ENCODE data around the gene PEX5L.

Gene PEX5L

DNA sequence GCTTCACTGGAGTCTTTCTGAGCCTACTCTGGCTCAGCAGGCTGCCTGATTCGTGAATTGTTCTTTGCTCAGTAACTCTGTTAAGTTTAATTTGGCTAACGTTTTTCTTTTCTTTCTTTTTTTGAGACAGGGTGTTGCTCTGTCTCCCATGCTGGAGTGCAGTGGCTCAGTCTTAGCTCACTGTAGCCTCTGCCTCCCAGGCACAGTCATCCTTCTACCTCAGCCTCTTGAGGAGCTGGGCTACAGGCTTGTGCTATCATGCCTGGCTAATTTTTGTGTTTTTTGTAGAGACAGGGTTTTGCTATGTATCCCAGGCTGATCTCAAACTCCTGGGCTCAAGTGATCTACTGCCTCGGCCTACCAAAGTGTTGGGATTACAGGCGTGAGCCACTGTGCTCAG, 165.0 kb downstream of the PEX5L start:
- TF ChIP-seq POLR2AphosphoS5 (IDR thresholded peaks at IDR 0.05; ENCODE audit: low read depth, low read length) = no peak
- no peak for TF ChIP-seq FOXP2 (optimal IDR thresholded peaks at IDR 0.05; ENCODE audit: borderline replicate concordance, extremely low read depth, extremely low read length, insufficient read depth)
- TF ChIP-seq TAF1 (IDR thresholded peaks at IDR 0.05; ENCODE audit: borderline replicate concordance, insufficient read depth, low read length) = no peak
- TF ChIP-seq, protein P1, sequence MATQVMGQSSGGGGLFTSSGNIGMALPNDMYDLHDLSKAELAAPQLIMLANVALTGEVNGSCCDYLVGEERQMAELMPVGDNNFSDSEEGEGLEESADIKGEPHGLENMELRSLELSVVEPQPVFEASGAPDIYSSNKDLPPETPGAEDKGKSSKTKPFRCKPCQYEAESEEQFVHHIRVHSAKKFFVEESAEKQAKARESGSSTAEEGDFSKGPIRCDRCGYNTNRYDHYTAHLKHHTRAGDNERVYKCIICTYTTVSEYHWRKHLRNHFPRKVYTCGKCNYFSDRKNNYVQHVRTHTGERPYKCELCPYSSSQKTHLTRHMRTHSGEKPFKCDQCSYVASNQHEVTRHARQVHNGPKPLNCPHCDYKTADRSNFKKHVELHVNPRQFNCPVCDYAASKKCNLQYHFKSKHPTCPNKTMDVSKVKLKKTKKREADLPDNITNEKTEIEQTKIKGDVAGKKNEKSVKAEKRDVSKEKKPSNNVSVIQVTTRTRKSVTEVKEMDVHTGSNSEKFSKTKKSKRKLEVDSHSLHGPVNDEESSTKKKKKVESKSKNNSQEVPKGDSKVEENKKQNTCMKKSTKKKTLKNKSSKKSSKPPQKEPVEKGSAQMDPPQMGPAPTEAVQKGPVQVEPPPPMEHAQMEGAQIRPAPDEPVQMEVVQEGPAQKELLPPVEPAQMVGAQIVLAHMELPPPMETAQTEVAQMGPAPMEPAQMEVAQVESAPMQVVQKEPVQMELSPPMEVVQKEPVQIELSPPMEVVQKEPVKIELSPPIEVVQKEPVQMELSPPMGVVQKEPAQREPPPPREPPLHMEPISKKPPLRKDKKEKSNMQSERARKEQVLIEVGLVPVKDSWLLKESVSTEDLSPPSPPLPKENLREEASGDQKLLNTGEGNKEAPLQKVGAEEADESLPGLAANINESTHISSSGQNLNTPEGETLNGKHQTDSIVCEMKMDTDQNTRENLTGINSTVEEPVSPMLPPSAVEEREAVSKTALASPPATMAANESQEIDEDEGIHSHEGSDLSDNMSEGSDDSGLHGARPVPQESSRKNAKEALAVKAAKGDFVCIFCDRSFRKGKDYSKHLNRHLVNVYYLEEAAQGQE (IDR thresholded peaks at IDR 0.05; ENCODE audit: insufficient read depth in 1 of 2, low read depth in 2 of 2, low read length in 2 of 2) = no peak
- no peak for TF ChIP-seq SIN3A (IDR thresholded peaks at IDR 0.05; ENCODE audit: borderline replicate concordance, insufficient read depth, low read length)

DNA sequence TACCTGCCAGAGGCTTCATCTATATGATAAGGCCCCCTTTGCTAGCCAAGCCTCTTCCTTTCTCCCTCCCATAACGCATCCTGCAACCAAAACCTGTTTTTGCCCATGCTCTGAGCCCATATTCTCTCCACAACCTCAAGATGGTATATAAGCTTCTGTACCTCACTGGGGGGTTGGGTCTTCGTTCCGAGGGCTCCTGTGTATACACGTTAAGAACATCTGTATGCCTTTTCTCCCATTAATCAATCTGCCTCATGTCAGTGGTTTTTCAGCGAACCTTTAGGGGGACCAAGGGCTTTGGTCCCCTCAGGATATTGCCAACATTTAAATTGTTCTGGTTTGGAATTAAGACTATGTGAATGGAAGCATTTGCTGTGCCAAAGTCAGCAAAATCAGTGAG, 168.0 kb downstream of the PEX5L start:
- TF ChIP-seq FOXP2 (optimal IDR thresholded peaks at IDR 0.05; ENCODE audit: borderline replicate concordance, extremely low read depth, extremely low read length, insufficient read depth) (no peak), SIN3A (IDR thresholded peaks at IDR 0.05; ENCODE audit: borderline replicate concordance, insufficient read depth, low read length) (no peak), TAF1 (IDR thresholded peaks at IDR 0.05; ENCODE audit: borderline replicate concordance, insufficient read depth, low read length) (no peak), POLR2AphosphoS5 (IDR thresholded peaks at IDR 0.05; ENCODE audit: low read depth, low read length) (no peak)
- TF ChIP-seq, protein P1 (IDR thresholded peaks at IDR 0.05; ENCODE audit: insufficient read depth in 1 of 2, low read depth in 2 of 2, low read length in 2 of 2) = no peak

DNA sequence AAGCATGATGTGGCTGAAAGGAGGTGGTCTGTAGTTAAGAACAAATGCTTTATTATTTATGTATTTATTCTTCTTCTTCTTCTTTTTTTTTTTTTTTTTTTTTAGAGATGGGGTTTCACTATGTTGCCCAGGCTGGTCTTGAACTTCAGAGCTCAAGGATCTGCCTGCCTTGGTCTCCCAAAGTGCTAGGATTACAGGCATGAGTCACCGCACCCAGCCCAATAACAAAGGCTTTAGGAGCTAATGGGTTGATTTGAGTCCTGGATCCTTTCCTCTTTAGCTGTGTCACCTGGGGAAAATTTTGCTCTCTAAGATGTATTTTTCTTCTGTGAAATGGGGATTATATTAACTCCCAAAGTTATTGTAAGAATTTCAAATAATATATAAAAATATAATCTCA, 168.8 kb downstream of the PEX5L start:
- TF ChIP-seq TAF1 (IDR thresholded peaks at IDR 0.05; ENCODE audit: borderline replicate concordance, insufficient read depth, low read length) = no peak
- TF ChIP-seq, protein P1 (IDR thresholded peaks at IDR 0.05; ENCODE audit: insufficient read depth in 1 of 2, low read depth in 2 of 2, low read length in 2 of 2) = no peak
- TF ChIP-seq POLR2AphosphoS5 (IDR thresholded peaks at IDR 0.05; ENCODE audit: low read depth, low read length) = no peak
- no peak for TF ChIP-seq FOXP2 (optimal IDR thresholded peaks at IDR 0.05; ENCODE audit: borderline replicate concordance, extremely low read depth, extremely low read length, insufficient read depth)

DNA sequence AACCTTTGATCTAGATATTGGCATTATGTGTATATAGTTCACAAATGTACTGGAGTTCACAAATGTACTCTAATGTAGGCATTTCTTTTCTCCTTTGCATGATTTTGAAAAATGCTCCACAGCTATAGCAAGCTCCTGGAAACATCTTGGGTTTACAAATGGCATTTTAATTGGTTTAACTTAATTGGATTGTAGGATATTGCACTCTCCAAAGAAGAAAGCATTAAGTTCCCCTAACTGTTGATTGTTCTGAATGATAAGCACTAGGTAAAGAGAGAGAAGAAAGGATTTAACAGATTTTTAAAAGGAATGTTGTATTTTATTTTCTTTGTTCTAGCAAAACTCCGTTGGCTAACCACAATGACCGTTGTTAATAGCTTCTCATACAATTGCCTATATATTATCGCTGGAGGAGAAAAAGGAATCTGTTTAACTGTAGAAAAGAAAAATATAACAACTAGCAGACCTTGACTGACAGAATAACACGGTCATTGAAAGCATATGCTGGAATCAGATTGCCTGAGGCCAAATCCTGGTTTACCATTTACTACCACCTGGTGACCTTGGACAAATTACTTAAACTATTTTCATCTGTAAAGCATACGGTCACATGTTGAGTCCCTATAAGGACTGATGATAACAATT, 170.8 kb downstream of the PEX5L start:
- TF ChIP-seq FOXP2 (optimal IDR thresholded peaks at IDR 0.05; ENCODE audit: borderline replicate concordance, extremely low read depth, extremely low read length, insufficient read depth) (no peak), POLR2AphosphoS5 (IDR thresholded peaks at IDR 0.05; ENCODE audit: low read depth, low read length) (no peak), SIN3A (IDR thresholded peaks at IDR 0.05; ENCODE audit: borderline replicate concordance, insufficient read depth, low read length) (no peak), TAF1 (IDR thresholded peaks at IDR 0.05; ENCODE audit: borderline replicate concordance, insufficient read depth, low read length) (no peak)
- TF ChIP-seq, protein P1 (IDR thresholded peaks at IDR 0.05; ENCODE audit: insufficient read depth in 1 of 2, low read depth in 2 of 2, low read length in 2 of 2) = no peak

Data from PFSK-1 (cell line).